RPMI8226 (cell line): ENCODE measurements around the gene PDE6B.

Experiments
- DNase-seq: peaks from one replicate; pipeline ENCODE4 v3.0.0-alpha.2; 2015

PDE6B gene

GRCh38 chr4:601612-602558, 23.5 kb upstream of the PDE6B start:
- DNase-seq: no peak

- DNase-seq: peak; percentile 9
Measured at GRCh38 chr4:602559-602942, 22.8 kb upstream of the PDE6B start.

DNA sequence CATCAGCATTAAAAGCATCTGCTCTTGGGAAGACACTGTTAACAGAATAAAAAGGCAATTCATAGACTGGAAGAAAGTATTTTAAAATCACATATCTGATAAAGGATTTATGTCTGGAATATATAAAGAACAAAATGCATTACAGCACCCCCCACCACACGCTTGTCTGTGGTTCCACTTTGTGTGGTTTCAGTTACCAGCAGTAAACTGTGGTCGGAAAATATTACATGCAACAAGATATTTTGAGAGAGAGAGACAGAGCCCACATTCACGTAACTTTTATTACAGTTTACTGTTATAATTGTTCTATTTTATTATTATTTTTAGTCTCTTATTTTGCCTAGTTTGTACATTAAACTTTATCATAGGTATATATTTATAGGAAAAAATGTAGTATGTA, 21.2 kb upstream of the PDE6B start:
- no peak for DNase-seq

DNA sequence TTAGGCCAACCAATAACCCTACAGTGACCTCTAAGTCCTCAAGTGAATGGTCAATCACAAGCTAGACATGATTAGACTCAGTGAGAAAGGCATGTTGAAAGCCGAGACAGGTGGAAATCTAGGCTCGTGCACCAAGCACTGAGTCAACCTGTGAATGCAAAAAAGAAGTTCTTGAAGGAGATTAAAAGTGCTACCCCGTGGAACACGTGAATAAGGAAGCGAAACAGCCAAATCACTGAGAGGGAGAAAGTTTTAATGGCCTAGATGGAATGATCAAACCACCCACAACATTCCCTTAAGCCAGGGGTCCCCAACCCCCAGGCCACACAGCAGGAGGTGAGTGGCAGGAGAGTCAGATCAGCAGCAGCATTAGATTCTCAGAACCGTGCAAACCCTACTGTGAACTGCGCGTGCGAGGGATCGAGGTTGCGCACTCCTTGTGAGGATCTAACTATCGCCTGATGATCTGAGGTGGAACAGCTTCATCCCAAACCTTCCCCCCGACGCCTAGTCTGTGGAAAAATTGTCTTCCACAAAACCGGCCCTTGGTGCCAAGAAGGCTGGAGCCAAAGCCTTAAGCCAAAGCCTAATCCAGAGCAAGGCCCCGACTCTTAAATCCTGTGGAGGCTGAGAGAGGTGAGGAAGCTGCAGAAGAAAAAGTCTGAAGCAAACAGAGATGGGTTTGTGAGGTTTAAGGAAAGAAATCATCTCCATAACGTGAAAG, 19.5 kb upstream of the PDE6B start:
- DNase-seq: no peak

- DNase-seq: no peak
Measured at GRCh38 chr4:608236-608635, 17.1 kb upstream of the PDE6B start.

DNA sequence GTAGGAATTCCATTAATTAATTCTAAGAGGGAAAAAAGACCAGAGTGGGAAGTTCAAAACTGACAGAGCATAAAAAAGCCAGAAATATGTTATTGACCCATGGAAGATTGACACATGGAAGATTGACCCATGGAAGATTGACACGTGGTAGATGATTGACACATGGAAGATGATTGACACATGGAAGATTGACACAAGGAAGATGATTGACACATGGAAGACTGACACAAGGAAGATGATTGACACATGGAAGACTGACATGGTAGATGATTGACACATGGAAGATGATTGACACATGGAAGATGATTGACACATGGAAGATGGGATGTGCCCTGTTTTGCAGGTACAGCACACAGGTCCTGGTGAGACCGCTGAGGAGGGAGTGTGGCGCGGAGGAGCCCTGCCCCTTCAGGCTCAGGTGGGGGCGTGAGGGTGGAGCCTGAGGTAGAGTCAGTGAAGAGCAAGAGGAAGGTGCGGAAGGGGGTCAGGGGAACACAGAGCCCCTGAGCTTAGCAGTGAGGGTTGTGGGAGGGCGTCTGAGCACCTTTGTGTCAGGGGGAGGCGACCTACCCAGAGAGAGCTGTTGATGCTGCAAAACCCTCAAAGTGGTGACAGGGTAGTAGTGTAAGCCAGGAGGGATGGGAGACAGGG, 15.8 kb upstream of the PDE6B start:
- no peak for DNase-seq

DNA sequence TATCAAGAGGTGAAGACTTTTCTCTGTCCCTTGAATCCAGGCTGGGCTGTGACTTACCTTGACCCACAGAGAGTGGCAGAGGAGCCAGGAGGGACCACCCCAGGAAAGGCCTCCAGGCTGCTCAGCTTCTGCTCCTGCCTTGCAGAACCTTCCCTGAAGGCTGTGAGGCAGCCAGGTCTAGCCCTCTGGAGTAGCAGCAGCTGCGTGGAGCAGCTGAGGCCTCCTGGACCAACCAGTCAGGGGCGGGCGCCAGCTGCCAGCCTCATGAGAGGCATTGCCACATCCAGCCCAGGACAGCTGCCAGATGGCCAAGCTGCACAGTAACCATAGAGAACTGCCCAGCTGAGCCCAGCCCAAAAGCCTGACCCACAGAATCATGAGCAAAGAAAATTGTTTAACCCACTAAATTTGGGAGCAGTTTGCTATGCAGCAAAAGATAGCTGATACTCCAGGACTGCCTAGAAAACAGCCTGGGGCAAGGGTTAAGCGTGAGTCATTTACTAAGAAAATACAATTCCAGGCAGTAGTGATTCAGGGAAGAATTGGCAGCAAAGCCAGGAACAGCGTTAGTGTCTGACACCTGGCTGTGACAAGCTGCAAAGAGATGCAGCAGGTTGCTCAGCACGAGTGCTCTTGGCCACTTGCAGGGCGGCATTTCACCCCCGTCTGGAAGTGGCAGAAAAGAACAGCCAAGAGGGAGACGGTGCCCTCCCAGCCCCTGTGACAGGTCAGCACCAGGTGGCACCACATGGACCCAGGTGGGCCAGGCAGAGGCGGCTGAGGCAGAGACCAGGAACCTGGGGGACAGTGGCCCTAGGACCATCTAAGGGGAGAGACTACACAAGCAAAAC, 14.7 kb upstream of the PDE6B start:
- DNase-seq: no peak

DNA sequence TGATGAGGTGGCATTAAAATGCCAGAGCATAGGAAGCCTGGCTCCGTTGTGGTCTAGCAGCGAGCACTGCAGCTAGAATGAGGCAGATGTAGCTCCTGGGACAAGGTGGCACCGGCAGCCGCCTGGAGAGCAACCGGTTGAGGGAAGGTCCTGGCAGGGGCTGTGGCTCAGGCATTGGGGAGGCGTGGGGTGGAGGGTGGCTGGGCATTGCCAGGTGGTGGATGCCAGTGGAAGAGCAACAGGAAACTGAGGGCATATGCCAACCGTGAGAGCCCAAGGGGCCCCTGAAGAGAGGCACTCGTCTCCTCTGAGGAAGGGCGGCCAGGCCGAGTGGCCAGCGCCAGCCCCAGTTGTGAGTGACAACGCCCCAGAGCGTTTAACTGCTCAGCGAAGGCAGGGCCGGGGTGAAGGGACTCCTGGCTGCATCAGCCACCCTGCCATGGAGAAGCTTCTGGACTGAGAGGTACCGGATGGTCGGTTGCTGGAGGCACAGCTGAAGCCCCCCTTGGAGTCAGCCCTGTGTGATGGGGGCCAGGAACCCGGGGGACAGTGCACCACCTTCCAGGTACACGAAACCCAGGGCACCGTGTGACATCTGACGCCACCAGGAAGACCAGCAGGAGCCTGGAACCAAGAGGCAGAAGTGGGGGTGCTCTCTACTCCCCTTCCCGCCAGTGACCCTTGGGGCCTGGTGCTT, 13.2 kb upstream of the PDE6B start:
- no peak for DNase-seq

DNA sequence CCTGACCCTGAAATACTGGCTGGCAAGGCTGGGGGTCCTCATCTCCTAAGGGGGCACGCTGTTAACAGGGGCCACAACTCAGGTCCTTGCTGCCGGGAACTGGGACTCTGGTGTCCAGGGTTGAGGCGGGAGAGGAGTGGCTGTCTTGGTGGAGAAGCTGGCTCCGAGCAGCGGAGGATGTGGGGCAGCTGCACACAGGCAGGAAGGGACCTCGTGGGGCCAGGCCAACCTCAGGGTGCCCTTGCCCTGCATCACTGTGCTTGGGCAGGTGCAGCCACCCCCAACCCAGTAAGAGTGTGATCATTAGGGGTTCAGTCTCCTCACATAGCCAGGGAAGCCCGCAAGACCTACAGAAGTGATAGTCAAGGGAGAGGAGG, 12.6 kb upstream of the PDE6B start:
- no peak for DNase-seq

- DNase-seq: no peak
Measured at GRCh38 chr4:613126-613525, 12.2 kb upstream of the PDE6B start.

GRCh38 chr4:616091-616490, 9.3 kb upstream of the PDE6B start:
- no peak for DNase-seq

DNA sequence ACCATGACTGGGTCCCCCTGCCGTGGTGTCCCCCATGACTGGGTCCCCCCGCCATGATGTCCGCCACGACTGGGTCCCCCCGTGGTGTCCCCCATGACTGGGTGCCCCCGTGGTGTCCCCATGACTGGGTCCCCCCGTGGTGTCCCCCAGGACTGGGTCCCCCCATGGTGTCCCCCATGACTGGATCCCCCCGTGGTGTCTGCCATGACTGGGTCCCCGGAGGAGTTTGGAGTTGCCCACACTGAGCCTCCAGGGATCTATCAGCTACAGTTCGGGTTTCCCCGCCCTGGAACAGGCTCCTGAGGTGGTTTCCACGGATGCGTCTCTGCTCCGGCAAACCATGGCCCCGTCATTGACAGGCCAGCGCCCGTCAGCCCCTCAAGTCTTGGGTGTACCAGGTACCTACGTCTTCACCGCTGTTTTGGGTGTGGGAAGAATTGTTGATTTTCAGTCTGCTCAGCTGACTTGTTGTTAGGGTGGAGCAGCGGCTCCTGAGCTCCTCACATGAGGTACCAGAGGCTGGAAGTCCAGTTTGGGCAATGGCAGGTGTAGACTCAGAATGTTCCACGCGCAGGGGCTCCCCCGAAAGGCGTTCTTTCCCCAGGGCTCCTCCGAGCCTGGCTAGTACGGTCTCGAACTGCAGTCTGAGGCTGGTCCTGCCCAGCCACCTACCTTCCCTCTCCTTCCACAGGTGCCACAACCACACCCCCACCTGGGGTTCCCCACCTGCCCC, 8.3 kb upstream of the PDE6B start:
- no peak for DNase-seq

DNA sequence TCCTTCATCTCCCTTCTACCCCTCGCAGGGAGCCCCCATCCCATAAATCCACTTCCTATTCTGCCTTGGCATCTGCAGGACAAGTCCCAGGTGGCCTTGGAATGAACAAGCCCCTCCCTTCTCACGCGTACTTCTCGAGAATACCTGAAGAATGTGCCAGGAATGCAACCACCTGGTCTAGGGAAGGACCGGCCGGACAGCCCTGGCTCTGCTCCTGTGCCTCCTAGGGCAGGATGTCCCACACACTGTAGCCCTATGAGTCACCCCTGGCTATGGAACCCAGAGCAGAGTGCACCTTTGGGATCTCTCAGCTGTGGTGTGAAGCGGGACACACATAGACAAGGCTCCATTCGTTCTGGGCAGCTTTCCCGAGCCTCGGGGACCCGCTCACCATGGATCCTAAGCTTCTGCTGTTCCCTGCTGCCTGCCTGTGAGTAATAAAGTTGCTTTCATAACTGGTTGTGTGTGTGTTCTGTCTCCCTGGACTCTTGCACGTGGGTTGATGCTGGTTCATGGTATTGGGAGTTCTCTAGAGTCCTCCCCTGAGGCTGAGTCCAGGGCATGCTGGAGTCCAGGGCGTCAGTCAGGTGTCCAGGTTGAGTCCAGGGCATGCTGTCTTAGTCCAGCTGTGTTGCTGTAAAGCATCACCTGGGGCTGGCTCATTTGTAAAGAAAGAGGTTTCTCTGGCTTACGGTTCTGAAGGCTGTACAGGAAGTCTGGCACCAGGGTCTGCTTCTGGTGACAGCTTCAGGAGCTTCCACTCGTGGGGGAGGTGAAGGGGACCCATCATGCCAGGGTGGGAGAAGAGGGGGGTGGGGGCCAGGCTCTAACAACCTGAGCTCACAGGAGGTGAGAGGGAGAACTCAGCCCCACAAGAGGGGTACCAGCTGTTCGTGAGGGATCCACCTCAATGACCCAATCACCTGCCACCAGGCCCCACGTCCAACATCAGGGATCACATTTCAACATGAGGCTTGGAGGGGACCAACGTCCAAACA, 7.4 kb upstream of the PDE6B start:
- DNase-seq: no peak

DNA sequence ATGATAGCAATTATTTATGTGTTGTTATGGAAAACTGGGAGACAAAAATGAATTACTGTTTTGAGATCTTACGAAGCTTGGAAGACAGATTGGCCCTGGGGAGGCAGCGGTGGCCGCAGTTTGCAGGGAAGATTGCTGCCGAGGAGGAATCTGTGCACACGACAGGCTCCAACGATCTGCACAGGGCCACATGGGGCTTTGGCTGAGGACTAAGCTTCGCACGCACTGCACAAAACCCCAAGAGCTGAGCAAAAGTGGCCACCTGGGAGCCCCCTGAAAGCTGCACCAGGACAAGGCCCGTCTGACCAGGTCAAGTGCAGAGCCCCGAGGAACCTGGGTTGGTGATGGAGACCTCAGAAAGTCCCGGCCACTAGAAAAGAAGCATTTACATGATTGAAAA, 5.2 kb upstream of the PDE6B start:
- DNase-seq: no peak

DNA sequence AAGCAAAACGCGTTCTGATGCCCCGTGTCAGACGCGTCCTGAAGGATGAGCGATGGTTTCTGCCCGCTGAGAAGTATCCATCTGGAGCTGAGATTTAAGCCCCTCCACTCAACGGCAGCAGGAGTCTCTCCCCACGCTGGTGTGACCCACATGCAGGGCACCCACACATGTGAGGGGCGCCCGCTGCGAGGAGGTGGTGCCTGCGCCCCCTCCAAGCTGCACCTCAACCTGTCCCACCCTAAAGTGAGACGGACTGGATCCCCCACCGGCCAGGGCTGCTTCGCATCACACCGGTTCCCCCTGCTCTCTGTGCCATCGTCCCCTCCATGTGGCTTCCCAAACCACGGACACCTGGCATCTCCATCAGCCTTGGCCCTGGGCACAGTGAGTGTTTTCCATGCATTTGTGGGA, 4.5 kb upstream of the PDE6B start:
- no peak for DNase-seq

DNA sequence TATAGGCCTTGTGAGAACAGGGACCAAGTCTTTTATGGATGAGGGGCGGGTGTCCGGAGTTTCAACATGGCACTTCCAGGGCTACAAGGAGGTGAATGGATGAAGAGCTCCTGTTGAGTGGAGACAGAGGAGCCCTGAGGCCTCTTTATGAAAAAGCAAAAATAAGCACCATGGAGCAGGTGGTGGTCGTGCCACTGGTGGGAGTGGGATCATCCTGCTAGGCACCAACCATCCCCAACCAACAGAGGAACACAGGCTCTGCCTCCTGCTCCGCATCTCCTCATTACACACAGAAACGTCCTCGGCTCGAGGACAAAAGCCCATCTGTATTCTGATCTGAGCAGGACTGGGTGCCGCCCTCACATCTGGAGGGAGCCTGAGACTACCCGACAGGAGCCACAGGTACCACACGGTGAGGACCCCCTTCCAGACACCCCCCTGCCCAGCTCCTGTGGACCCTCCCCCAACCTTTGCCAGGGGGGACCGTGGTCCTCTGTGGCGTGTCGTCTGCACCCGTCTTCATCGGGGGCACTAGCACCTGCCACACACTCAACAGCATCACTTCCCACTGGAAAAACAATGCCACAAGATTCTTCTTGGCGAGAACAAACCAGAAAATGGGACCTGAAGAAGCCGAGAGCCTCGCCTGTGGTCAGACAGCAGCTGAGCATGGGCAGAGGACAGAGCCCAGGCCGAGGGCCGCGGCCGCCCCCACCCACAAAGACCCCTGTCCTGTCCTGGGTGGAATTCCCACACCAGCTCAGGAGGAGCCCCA, 3.9 kb upstream of the PDE6B start:
- DNase-seq: no peak

DNA sequence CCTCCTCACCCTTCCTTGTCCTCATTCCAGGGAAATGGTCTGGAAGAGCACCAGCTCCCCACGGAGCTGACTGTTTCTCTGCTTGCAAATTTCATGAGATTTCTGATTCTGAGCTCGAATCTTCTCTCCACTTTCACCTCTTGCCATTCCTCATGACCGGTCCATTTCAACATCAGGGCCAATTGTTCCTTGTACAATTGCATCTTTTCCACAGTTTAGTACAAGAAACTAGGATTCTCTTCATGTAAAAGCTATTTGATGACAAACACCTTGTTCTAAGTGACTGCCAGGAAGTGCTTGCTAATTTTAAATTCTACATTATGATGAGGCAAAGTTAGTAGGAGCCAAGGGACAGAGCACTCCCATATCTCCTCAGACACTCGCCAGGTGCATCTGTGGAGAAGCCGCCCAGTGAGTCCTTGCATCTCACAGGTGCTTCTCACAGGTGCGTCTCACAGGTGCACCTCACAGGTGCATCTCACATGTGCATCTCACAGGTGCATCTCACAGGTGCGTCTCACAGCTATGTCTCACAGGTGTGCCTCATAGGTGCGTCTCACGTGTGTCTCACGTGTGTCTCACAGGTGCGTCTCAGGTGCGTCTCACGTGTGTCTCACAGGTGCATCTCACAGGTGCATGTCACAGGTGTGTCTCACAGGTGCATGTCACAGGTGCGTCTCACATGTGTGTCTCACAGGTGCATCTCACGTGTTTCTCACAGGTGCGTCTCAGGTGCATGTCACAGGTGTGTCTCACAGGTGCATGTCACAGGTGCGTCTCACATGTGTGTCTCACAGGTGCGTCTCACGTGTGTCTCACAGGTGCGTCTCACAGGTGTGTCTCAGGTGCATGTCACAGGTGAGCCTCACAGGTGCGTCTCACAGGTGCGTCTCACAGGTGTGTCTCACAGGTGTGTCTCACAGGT, 3.0 kb upstream of the PDE6B start:
- no peak for DNase-seq
